HCT116 (cell line): ENCODE results near the gene GALK2.

ENCODE experiments used
- CBX3 ChIP-seq: IDR thresholded peaks from 2 replicates; pipeline ENCODE4 v1.6.1; 2012; ENCODE audit warnings: low read depth
- CTCF ChIP-seq, 3 experiments: fragments of 200-600 bp in 1 of 3; sonication (generic) in 1 of 3; IDR thresholded peaks in 2 of 3; conservative IDR thresholded peaks in 1 of 3; 2 replicates each; pipeline ENCODE4 v1.5.1; 2012 to 2017; ENCODE audit warnings: low read depth in 2 of 3, low read length in 2 of 3, antibody characterized with exemption in 1 of 3, borderline replicate concordance in 1 of 3, control low read depth in 1 of 3, mild to moderate bottlenecking in 1 of 3, mixed read lengths in 1 of 3, mixed run types in 1 of 3, moderate library complexity in 1 of 3; ENCODE audit not compliant: insufficient read depth in 1 of 3
- EZH2 ChIP-seq: fragments of 200-600 bp; sonication (generic); IDR thresholded peaks from 2 replicates; pipeline ENCODE4 v1.6.1; 2017; ENCODE audit warnings: antibody characterized with exemption, mixed run types
- EZH2phosphoT487 ChIP-seq: fragments of 200-600 bp; IDR thresholded peaks from 2 replicates; pipeline ENCODE4 v1.6.1; 2018; ENCODE audit warnings: antibody characterized with exemption, borderline replicate concordance
- MAX ChIP-seq: IDR thresholded peaks from 2 replicates; pipeline ENCODE4 v1.6.1; 2012
- POLR2A ChIP-seq: IDR thresholded peaks from 2 replicates; pipeline ENCODE4 v1.7.0; 2011; ENCODE audit warnings: borderline replicate concordance; ENCODE audit not compliant: insufficient read depth, insufficient read length; ENCODE audit errors: extremely low read depth
- POLR2AphosphoS5 ChIP-seq: IDR thresholded peaks from 2 replicates; pipeline ENCODE4 v1.6.1; 2011; ENCODE audit warnings: mild to moderate bottlenecking, low read depth, low read length, moderate library complexity
- RAD21 ChIP-seq: IDR thresholded peaks from 2 replicates; pipeline ENCODE4 v1.6.1; 2012; ENCODE audit warnings: low read depth, mild to moderate bottlenecking
- SIN3A ChIP-seq: IDR thresholded peaks from 2 replicates; pipeline ENCODE4 v1.6.1; 2012; ENCODE audit warnings: low read depth
- SRF ChIP-seq: IDR thresholded peaks from 2 replicates; pipeline ENCODE4 v1.6.1; 2012; ENCODE audit warnings: low read depth
- TCF7L2 ChIP-seq: IDR thresholded peaks from 2 replicates; pipeline ENCODE4 v1.7.0; 2011; ENCODE audit warnings: borderline replicate concordance, inconsistent platforms; ENCODE audit not compliant: insufficient read depth, insufficient read length; ENCODE audit errors: extremely low read depth
- YY1 ChIP-seq: IDR thresholded peaks from 2 replicates; pipeline ENCODE4 v1.6.1; 2011; ENCODE audit warnings: low read length, low read depth, moderate library complexity, mild to moderate bottlenecking; ENCODE audit not compliant: insufficient replicate concordance; ENCODE audit errors: extremely low read depth
- ZBTB33 ChIP-seq: IDR thresholded peaks from 2 replicates; pipeline ENCODE4 v1.6.1; 2011; ENCODE audit warnings: mild to moderate bottlenecking, low read length, moderate library complexity; ENCODE audit not compliant: insufficient replicate concordance; ENCODE audit errors: extremely low read depth

- TF ChIP-seq TCF7L2: no peak
- no peak for TF ChIP-seq POLR2AphosphoS5
- no peak for TF ChIP-seq CTCF (IDR thresholded peaks at IDR 0.05 in 2 of 3, conservative IDR thresholded peaks at IDR 0.05 in 1 of 3; ENCODE audit: borderline replicate concordance in 1 of 3, insufficient read depth in 1 of 3, low read depth in 2 of 3, low read length in 2 of 3)
- TF ChIP-seq YY1: no peak
- TF ChIP-seq ZBTB33: no peak
- TF ChIP-seq RAD21: no peak
- no peak for TF ChIP-seq SIN3A
- TF ChIP-seq EZH2: no peak
- no peak for TF ChIP-seq CBX3
- TF ChIP-seq POLR2A: no peak
- TF ChIP-seq EZH2phosphoT487: no peak
- no peak for TF ChIP-seq SRF
- no peak for TF ChIP-seq MAX
These were observed 191.3 kb downstream of the GALK2 start for GRCh38 chr15:49361370-49361769.
